G401.6 (cell line): Measurements from ENCODE around the gene CNTN4.
"Not testable (repeated sequence)": the region's sequence is repeated elsewhere in the genome, so short reads cannot be mapped to it uniquely, and the experiment has no call there.

Experiments
- FAIRE-seq: peaks from 2 replicates; lab custom pipeline; 2012; peaks lifted over from hg19 to GRCh38; lab: Jason Lieb, UNC

CNTN4 gene

DNA sequence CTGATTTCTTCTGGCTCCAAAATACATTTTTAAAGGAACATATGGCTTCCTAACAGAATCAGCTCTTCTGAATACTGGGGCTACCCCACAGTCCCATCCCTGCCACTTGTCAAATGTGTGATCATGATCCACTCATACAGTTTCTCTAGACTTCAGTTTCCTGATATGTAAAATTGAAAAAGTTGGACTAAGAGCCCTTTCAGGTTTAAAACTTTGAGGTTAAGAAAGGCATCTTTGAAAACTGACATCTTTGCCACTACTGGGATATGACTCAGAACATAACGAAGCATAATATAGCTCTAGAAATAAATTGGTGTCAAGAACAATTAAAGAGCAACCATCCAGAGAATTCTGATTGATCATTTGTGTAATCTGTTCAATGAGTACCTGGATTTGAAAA lies 763.3 kb downstream of the CNTN4 start:
- no peak for FAIRE-seq

- FAIRE-seq: no peak
Observed at GRCh38 chr3:2862366-2862765, 763.7 kb downstream of the CNTN4 start.

- no peak for FAIRE-seq
Observed at GRCh38 chr3:2863127-2863526, 764.5 kb downstream of the CNTN4 start.

DNA sequence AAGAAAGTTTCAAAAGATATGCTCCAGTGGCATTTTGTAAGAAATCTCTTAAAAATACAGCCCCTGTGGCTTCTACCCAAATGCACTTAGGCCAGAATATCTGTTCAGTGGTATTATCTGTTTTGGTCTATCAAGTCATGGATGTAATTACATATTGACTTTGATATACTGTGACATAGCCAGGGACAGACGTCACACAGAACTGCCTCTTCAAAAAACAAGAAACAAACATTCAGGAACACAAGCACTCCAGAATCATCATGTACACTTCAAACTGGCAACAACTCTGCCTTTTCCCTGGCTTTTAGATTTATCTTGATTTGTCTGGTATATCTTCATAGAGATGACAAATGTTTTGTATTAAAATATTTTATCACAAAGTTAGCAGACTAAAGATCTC lies 771.2 kb downstream of the CNTN4 start:
- FAIRE-seq: no peak

GRCh38 chr3:2870724-2871333 lies 772.2 kb downstream of the CNTN4 start:
- no peak for FAIRE-seq

DNA sequence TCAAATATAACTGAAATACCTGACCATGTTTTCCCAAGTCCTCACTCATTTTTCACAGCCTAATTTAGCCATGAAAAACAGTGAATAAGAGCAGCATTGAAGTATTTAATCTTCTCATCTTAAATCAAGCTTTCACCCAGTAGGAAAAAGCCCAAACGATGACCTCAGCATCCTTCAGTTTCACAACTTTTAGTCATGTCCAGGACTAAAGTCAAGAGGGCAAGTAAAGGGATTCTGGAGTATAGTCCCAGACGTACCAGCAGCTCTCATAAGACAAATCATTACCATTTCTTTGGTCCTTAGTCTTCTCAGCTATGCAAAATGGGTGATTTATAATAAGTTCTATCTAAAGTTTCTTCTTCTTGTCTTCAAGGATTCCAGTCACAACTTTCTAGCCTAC lies 774.2 kb downstream of the CNTN4 start:
- FAIRE-seq: no peak

GRCh38 chr3:2873986-2874385 lies 775.3 kb downstream of the CNTN4 start:
- FAIRE-seq: no peak

DNA sequence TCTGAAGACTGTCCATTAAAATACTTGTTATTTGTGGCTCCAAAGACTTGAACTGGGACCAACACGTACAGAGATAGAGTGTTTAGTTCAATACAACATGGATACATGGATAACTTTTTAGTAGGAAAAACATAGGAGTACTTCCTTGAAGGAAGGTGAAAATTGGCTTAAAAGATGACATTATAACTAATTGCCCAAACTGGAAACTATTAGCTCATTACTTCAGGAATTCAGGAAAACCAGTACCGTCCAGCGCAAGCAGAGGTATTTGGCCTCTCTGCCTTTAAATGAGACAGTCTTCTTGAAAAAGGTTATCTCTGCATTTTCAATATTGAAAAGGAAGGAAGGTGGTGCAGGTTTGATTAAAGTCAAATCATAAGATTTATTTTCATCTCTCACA lies 777.0 kb downstream of the CNTN4 start:
- no peak for FAIRE-seq

DNA sequence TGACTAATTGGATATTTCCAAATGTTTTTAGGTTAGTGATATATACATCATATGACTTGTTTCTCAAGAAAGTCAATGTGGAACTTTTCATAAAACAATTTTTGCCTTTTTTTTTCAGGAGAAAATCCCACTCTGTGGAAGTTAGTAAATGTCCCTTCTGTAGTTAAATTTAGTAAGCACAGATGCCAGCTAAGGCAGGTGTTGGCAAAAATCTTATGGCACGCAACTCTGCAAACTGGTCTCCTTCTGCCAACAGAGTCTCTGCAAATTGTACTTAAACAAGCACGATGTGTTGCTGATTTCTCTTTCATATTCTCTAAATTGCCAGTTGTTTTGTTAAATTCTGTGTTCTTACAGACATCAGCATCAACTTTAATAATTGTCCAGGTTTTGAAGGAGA lies 777.7 kb downstream of the CNTN4 start:
- FAIRE-seq: no peak

GRCh38 chr3:2879023-2879422 lies 780.4 kb downstream of the CNTN4 start:
- FAIRE-seq: no peak

DNA sequence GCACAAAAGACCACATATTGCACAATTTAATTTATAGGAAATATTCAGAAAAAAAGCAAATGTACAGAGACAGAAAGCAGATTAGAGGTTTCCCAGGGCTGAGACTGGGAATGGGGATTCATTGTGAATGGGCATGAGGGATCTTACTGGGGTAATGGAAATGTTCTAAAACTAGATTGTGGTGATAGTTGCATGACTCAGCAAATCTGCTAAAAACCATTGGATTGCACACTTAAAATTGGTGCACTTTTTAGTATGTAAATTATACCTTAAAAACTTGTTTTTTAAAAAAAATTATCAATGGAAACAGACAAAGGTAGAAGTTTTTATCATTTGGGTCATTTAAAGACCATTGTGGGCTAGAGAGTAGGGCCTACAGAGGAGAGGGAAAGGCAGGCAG lies 780.9 kb downstream of the CNTN4 start:
- FAIRE-seq: no peak

DNA sequence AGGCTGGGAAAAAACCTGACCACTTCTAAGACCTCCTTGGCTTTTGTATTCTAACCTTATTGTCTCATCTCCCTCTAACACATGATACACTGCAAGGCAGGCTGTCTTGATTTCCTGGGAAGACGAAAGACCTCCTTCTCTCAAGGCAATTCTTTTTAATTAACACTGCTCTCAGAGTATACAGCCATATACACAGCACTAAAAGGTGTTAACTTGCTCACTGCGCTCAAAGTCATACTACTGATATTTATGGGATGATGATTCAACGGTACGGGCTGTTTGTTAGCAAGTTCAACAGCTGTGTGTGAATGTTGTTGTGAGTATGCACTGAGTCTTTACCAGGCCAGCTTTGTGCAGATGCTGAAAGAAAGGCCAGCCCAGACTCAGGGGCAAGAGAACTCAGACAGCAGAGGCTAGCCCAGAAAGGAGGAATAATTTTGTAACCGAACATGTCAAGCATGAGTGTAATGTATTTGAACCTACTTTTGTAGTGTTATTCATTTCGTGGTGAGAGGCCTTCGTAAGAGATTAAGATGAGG lies 781.6 kb downstream of the CNTN4 start:
- FAIRE-seq: no peak

- no peak for FAIRE-seq
Observed at GRCh38 chr3:2883283-2883682, 784.6 kb downstream of the CNTN4 start.

GRCh38 chr3:2888592-2888991 lies 789.9 kb downstream of the CNTN4 start:
- FAIRE-seq: no peak

- no peak for FAIRE-seq
Observed at GRCh38 chr3:2889736-2890135, 791.1 kb downstream of the CNTN4 start.

DNA sequence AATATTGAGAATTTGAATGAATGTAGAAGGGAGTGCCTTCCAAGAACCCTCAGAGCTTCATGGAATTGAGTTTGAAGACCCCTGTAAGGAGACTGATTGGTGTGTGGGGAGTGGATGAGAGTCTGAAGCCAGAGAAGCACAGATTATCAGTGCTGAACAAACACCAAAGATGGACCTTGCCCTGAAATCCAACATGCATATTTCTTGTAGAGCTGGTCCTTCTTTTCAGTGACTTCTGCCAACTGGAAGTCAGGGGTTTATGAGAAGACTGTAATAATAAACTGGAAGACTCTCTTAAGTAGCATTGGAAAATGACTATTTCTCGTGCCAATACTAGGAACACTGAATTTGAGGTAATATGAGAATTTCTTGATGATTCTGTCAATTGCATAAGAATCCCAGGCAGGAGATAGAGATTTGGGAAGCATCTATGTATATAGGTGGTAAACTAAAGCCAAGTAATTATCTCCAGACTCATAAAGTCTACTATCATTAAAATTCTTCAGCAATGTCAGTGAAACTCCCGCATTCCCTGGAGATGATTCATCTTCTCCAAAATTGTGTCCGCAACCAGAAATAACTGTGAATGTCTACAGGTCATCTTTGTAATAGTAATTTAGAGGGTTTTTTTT lies 797.8 kb downstream of the CNTN4 start:
- FAIRE-seq: no peak

DNA sequence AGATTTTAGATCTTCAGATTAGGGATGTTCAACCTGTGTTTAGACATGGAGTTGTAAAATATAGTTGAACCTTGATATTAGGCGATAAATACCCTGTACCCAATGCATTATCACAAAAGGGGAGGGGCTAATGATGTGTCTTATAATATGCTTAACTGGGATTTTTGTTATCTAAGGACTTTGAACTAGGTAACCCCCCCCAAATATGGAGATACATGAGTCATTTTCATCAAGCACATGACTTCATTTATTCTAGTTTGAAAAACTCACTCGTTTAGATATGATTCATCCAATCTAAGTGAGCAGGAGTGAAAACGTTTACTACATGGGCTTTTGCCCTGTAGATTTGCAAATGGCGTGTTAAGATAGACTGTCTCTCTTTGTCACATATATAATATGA lies 799.2 kb downstream of the CNTN4 start:
- FAIRE-seq: no peak

GRCh38 chr3:2898591-2899353 lies 800.1 kb downstream of the CNTN4 start:
- no peak for FAIRE-seq

GRCh38 chr3:2904054-2904453 lies 805.4 kb downstream of the CNTN4 start:
- FAIRE-seq: no peak

DNA sequence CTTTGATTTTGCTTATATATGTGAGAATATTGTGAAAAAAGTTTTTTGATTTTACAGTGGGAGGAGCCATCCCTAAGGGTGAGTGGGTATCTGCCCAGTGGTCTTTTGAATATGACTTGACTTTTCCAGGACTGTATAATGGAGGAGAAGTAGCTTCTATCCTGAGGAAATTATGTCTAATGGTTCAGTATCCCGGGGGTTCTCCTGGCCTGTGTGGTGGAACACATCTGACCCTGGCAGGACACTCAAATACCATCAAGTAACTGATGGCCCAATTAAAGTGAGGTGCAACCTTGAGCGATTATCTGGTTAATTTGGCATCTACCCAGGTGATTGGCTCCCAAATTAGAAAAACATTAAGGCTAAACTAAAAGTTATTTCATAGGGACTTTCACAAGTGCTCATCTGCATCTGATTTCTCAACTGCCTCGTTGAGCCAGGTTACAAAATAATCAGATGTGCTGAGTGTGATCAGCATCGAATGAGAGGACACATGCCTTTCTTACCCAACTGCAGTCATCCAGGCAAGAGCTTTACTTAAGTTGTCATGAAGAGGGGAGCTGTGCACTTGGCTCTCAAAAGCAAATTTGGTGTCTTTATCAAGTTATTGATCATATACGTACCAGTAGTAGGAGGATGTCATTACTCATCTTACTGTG lies 810.2 kb downstream of the CNTN4 start:
- no peak for FAIRE-seq

GRCh38 chr3:2910997-2911396 lies 812.3 kb downstream of the CNTN4 start:
- FAIRE-seq: no peak

- FAIRE-seq: no peak
Observed at GRCh38 chr3:2915826-2916225, 817.2 kb downstream of the CNTN4 start.

- FAIRE-seq: not testable (repeated sequence)
Observed at GRCh38 chr3:2916640-2917039, 818.0 kb downstream of the CNTN4 start.
